ENCODE measurements around the gene SLC25A42. TPM values are rescaled to one million over a fixed set of nuclear protein-coding genes. Genes with fewer than 3 reads are reported as not detected.
"Not testable (repeated sequence)": the region's sequence is repeated elsewhere in the genome, so short reads cannot be mapped to it uniquely, and the experiment has no call there.

SLC25A42 gene
- polyA plus RNA-seq, 10 donors, result 7.5 to 10.7 (median 9.3) TPM

- not testable (repeated sequence) for DNase-seq
These were observed 38.8 kb downstream of the SLC25A42 start for GRCh38 chr19:19102566-19102965.

GRCh38 chr19:19103167-19103566, 39.4 kb downstream of the SLC25A42 start:
- DNase-seq, result no peak

- DNase-seq, result peak; percentile 58 to 84 (median 62)
These were observed 41.7 kb downstream of the SLC25A42 start for GRCh38 chr19:19105365-19106055.

- peak in 2 of 3 donors; percentile 17 to 63 for DNase-seq
These were observed 42.3 kb downstream of the SLC25A42 start for GRCh38 chr19:19106056-19106551.

- DNase-seq, result not testable (repeated sequence)
These were observed 43.1 kb downstream of the SLC25A42 start for GRCh38 chr19:19106938-19107337.

GRCh38 chr19:19107654-19108053, 43.9 kb downstream of the SLC25A42 start:
- no peak for DNase-seq

- DNase-seq, result no peak
These were observed 45.8 kb downstream of the SLC25A42 start for GRCh38 chr19:19109601-19110000.

- DNase-seq, result peak in 1 of 3 donors; percentile 55
These were observed 46.8 kb downstream of the SLC25A42 start for GRCh38 chr19:19110410-19111135.

GRCh38 chr19:19111136-19111835, 47.5 kb downstream of the SLC25A42 start:
- no peak for DNase-seq

GRCh38 chr19:19111967-19112580, 48.3 kb downstream of the SLC25A42 start:
- DNase-seq, result no peak

GRCh38 chr19:19113040-19113626, 49.3 kb downstream of the SLC25A42 start:
- DNase-seq, result no peak

GRCh38 chr19:19115954-19116353, 52.2 kb downstream of the SLC25A42 start:
- DNase-seq, result no peak

GRCh38 chr19:19119325-19120237, 55.8 kb downstream of the SLC25A42 start:
- no peak for DNase-seq

GRCh38 chr19:19120308-19121231, 56.8 kb downstream of the SLC25A42 start:
- DNase-seq, result peak; percentile 30 to 56 (median 53)

- no peak for DNase-seq
These were observed 57.6 kb downstream of the SLC25A42 start for GRCh38 chr19:19121371-19121770.

GRCh38 chr19:19122902-19123301, 59.1 kb downstream of the SLC25A42 start:
- no peak for DNase-seq

GRCh38 chr19:19123386-19123785, 59.6 kb downstream of the SLC25A42 start:
- DNase-seq, result no peak

GRCh38 chr19:19126102-19126501, 62.3 kb downstream of the SLC25A42 start:
- DNase-seq, result no peak

- DNase-seq, result no peak
These were observed 68.2 kb downstream of the SLC25A42 start for GRCh38 chr19:19131989-19132388.
